ENCODE results near the gene TSPAN4. TPM values are rescaled to one million over a fixed set of nuclear protein-coding genes. Genes with fewer than 3 reads are reported as not detected.

Gene TSPAN4
- total RNA-seq, 4 donors from 2014 or later, result 47.1 to 78.9 (median 59.7) TPM

GRCh38 chr11:852762-853161 is 10.1 kb downstream of the TSPAN4 start:
- Histone ChIP-seq H3K4me1 (peaks cover 59% of the 10 kb centered on the region), H3K27me3 (peaks cover 17% of the 10 kb centered on the region), H3K9me3 (no peaks in the 10 kb centered on the region), H3K4me3 (no peak overlapping the region), H3K36me3 (no peaks in the 10 kb centered on the region), H3K27ac (no peak overlapping the region)
- TF ChIP-seq EP300 (IDR thresholded peaks at IDR 0.05) (no peak), POLR2AphosphoS5 (IDR thresholded peaks at IDR 0.05) (no peak), POLR2A (IDR thresholded peaks at IDR 0.05) (no peak)
- TF ChIP-seq, protein P1, sequence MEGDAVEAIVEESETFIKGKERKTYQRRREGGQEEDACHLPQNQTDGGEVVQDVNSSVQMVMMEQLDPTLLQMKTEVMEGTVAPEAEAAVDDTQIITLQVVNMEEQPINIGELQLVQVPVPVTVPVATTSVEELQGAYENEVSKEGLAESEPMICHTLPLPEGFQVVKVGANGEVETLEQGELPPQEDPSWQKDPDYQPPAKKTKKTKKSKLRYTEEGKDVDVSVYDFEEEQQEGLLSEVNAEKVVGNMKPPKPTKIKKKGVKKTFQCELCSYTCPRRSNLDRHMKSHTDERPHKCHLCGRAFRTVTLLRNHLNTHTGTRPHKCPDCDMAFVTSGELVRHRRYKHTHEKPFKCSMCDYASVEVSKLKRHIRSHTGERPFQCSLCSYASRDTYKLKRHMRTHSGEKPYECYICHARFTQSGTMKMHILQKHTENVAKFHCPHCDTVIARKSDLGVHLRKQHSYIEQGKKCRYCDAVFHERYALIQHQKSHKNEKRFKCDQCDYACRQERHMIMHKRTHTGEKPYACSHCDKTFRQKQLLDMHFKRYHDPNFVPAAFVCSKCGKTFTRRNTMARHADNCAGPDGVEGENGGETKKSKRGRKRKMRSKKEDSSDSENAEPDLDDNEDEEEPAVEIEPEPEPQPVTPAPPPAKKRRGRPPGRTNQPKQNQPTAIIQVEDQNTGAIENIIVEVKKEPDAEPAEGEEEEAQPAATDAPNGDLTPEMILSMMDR (IDR thresholded peaks at IDR 0.05), result no peak
- DNase-seq (ENCODE audit: low spot score in 2 of 2), result no peak
- WGBS, result 77% methylated on average over 8 of the region's 15 CpGs

DNA sequence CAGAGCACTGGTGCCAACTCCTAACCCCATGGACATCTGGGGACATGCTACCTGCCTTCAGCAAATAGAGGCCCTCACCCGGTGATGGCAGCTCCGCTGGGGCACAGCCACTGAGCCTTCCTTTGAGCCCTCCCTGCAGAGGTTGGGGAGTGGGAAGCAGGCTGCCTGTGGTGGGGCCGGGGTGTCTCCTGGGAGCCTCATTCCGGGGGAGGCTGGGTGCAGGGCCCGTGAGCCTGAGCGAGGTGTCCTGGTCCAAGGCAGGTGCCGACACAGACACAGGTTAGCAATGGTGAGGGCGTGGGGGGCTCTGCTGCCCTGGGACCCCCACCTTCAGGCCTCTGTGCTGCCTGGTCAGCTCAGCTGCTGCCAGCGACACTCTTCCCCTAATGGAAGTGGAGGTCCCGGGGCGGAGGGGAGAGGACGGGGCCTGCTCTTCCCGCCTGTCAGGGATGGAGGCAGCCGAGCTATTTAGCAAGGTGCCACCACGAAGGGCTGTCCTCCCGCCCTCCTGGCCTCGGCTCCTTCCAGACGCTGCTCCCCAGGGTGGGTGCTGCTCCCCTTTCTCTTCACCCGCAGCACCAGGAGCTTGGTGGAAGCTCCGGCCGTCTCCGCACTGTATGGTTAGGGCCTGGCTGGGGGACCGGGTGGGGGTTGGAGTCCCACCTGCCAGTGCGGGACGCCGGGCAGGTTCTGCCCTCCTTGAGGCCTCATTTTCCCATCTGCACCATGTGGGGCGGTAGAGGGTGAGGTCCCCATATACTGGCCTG is 11.2 kb downstream of the TSPAN4 start:
- H3K4me1 ChIP-seq, result peaks cover 56% of the 10 kb centered on the region
- peaks cover 16% of the 10 kb centered on the region for H3K27me3 ChIP-seq
- TF ChIP-seq EP300 (IDR thresholded peaks at IDR 0.05), result no peak
- no peak for TF ChIP-seq POLR2A (IDR thresholded peaks at IDR 0.05)
- no peak for TF ChIP-seq POLR2AphosphoS5 (IDR thresholded peaks at IDR 0.05)
- TF ChIP-seq, protein P1 (IDR thresholded peaks at IDR 0.05), result no peak
- no peak overlapping the region for H3K27ac ChIP-seq
- H3K4me3 ChIP-seq, result no peak overlapping the region
- no CpG with 5 or more reads among the region's 27 CpGs for WGBS
- no peak for DNase-seq (ENCODE audit: low spot score in 2 of 2)
- no peaks in the 10 kb centered on the region for H3K36me3 ChIP-seq
- H3K9me3 ChIP-seq, result no peaks in the 10 kb centered on the region

DNA sequence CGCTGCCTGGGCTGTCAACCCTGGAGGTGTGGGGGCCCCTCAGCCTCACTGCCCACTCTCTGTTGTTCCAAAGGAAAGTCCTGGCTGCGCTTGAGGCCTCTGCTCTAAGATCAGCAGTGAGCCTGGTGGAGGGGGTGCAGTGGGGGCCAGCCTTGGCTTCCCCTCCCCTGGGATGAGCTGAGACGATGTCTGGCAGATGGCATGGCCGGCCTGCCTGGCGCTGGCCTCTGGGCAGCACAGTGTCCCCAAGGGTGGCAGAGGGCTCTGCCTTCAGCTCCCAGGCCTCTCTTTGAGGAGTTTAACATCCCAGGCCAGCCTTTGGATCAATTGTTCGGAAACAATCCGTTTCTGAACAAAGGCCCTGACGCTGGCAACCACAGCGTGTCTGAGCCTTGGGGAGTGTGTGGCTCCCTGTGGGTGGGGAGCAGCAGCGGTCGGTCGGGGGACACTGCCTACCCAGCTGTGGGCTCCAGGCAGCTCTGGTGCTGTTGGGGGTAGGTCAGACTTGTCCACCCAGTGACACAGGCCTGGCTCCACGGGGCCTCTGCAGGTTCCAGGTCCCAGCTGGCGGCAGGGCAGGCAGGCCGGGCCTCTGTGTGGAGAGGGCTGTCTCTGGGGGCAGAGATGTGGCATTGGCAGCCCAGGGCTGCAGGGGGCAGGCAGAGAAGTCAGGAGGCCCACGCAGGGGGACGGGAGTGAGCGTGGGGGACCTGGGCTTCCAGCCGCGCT is 12.1 kb downstream of the TSPAN4 start:
- no peak for DNase-seq (ENCODE audit: low spot score in 2 of 2)
- TF ChIP-seq POLR2A (IDR thresholded peaks at IDR 0.05), result no peak
- no peak for TF ChIP-seq POLR2AphosphoS5 (IDR thresholded peaks at IDR 0.05)
- TF ChIP-seq EP300 (IDR thresholded peaks at IDR 0.05), result no peak
- TF ChIP-seq, protein P1 (IDR thresholded peaks at IDR 0.05), result no peak
- Histone ChIP-seq H3K36me3 (no peaks in the 10 kb centered on the region), H3K4me3 (no peak overlapping the region), H3K4me1 (peaks cover 58% of the 10 kb centered on the region), H3K27ac (no peak overlapping the region), H3K27me3 (peaks cover 9% of the 10 kb centered on the region), H3K9me3 (no peaks in the 10 kb centered on the region)
- 85% methylated on average over 11 of the region's 20 CpGs for WGBS

GRCh38 chr11:855330-855674 is 12.7 kb downstream of the TSPAN4 start:
- DNase-seq (ENCODE audit: low spot score in 2 of 2), result no peak
- no peak for TF ChIP-seq POLR2AphosphoS5 (IDR thresholded peaks at IDR 0.05)
- no peak for TF ChIP-seq POLR2A (IDR thresholded peaks at IDR 0.05)
- TF ChIP-seq EP300 (IDR thresholded peaks at IDR 0.05), result no peak
- TF ChIP-seq, protein P1 (IDR thresholded peaks at IDR 0.05), result no peak
- 93% methylated on average over 2 of the region's 7 CpGs for WGBS
- Histone ChIP-seq H3K27me3 (peaks cover 4% of the 10 kb centered on the region), H3K4me3 (no peak overlapping the region), H3K4me1 (peaks cover 58% of the 10 kb centered on the region), H3K27ac (no peak overlapping the region), H3K9me3 (no peaks in the 10 kb centered on the region), H3K36me3 (no peaks in the 10 kb centered on the region)

GRCh38 chr11:855796-856195 is 13.1 kb downstream of the TSPAN4 start:
- Histone ChIP-seq H3K9me3 (no peaks in the 10 kb centered on the region), H3K27ac (no peak overlapping the region), H3K36me3 (no peaks in the 10 kb centered on the region), H3K4me3 (no peak overlapping the region), H3K27me3 (no peaks in the 10 kb centered on the region), H3K4me1 (peaks cover 53% of the 10 kb centered on the region)
- DNase-seq (ENCODE audit: low spot score in 2 of 2), result no peak
- TF ChIP-seq POLR2A (IDR thresholded peaks at IDR 0.05), result no peak
- TF ChIP-seq POLR2AphosphoS5 (IDR thresholded peaks at IDR 0.05), result no peak
- TF ChIP-seq EP300 (IDR thresholded peaks at IDR 0.05), result no peak
- TF ChIP-seq, protein P1 (IDR thresholded peaks at IDR 0.05), result no peak
- WGBS, result 62% methylated on average over 4 of the region's 12 CpGs

Measured in suprapubic skin (tissue), 4 donors.